Gastroesophageal sphincter (tissue), 3 donors: ENCODE data around the gene GRSF1.

ENCODE experiments used
- CTCF ChIP-seq, 4 experiments: fragments of 200-600 bp in 2 of 4; fragments of 450-650 bp in 2 of 4; sonication (generic) in 1 of 4; IDR thresholded peaks; one replicate each; pipeline ENCODE4 v1.5.1; 2017 to 2019; ENCODE audit warnings: antibody characterized with exemption in 4 of 4, mild to moderate bottlenecking in 2 of 4, moderate library complexity in 2 of 4
- POLR2A ChIP-seq, 2 donors: fragments of 450-650 bp; IDR thresholded peaks; one replicate each; pipeline ENCODE4 v1.6.1; 2017; ENCODE audit warnings: antibody characterized with exemption in 2 of 2, mild to moderate bottlenecking in 2 of 2, moderate library complexity in 1 of 2
- POLR2AphosphoS5 ChIP-seq: sonication (generic); formaldehyde crosslinking; IDR thresholded peaks from one replicate; pipeline ENCODE4 v1.6.1; 2017; ENCODE audit warnings: antibody characterized with exemption

DNA sequence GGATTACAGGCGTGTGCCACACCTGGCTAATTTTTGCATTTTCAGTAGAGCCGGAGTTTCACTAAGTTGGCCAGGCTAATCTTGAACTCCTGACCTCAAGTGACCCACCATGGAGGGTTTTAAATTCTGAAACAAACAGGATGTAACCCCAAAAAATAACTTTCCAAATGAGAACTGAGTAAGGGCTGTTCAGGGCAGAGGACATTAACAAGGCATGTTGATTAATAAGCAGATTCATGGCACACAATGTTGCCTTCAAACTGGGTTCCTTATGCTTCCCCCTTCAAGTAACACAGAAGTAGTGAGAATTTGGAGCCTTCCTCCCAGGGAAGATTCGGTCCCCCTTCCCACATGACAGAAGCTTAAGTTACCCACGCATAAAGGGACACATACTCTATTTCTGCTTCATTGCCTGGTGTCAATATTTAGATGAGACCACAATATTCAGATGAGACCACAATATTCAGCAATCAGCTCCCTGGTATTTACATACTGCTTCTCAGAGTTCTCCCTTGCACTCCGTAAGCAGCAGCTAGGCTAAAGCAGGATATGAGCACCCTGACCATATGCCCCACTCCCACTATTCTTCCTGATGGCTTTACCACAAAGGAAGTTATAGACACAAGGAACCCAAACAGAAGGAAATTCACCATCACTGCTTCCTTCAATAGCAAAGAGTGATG is 21.4 kb downstream of the GRSF1 start:
- TF ChIP-seq POLR2AphosphoS5 (no peak), POLR2A (IDR thresholded peaks at IDR 0.05) (no peak), CTCF (IDR thresholded peaks at IDR 0.05) (no peak)
